Astrocyte (in vitro differentiated cells and primary cell): ENCODE results near the gene PRKG1. TPM values are rescaled to one million over a fixed set of nuclear protein-coding genes. Genes with fewer than 3 reads are reported as not detected.

ENCODE experiments used
- DNase-seq: peaks from one replicate; pipeline ENCODE4 v3.0.0-alpha.2; 2010; ENCODE audit warnings: low read depth
- FAIRE-seq: peaks from 2 replicates; lab custom pipeline; 2011; peaks lifted over from hg19 to GRCh38; lab: Jason Lieb, UNC
- H2AFZ ChIP-seq: 2 replicates; pipeline ENCODE4 v1.6.0; 2012; ENCODE audit warnings: low read depth, low read length, inconsistent platforms
- H3K27ac ChIP-seq: 2 replicates; pipeline ENCODE4 v1.5.1; 2011; ENCODE audit warnings: low read depth, low read length, inconsistent platforms
- H3K27me3 ChIP-seq: 2 replicates; pipeline ENCODE4 v1.6.0; 2011; ENCODE audit warnings: low read length, inconsistent platforms; ENCODE audit not compliant: insufficient read depth
- H3K36me3 ChIP-seq: 2 replicates; pipeline ENCODE4 v1.5.1; 2011; ENCODE audit warnings: low read length, inconsistent platforms; ENCODE audit not compliant: insufficient read depth
- H3K4me1 ChIP-seq: 2 replicates; pipeline ENCODE4 v1.5.1; 2011; ENCODE audit warnings: low read length, inconsistent platforms; ENCODE audit not compliant: insufficient read depth
- H3K4me2 ChIP-seq: 2 replicates; pipeline ENCODE4 v1.6.0; 2012; ENCODE audit warnings: low read length, inconsistent platforms
- H3K4me3 ChIP-seq: 2 replicates; pipeline ENCODE4 v1.5.1; 2011; ENCODE audit warnings: low read depth, mild to moderate bottlenecking, low read length, inconsistent platforms; ENCODE audit not compliant: insufficient read depth
- H3K79me2 ChIP-seq: 2 replicates; pipeline ENCODE4 v1.6.0; 2012; ENCODE audit warnings: mild to moderate bottlenecking, low read length, inconsistent platforms; ENCODE audit not compliant: insufficient read depth
- H3K9ac ChIP-seq: 2 replicates; pipeline ENCODE4 v1.6.0; 2012; ENCODE audit warnings: mild to moderate bottlenecking, low read length, inconsistent platforms
- H3K9me3 ChIP-seq: 2 replicates; pipeline ENCODE4 v1.5.1; 2012; ENCODE audit warnings: low read depth, mild to moderate bottlenecking, low read length, inconsistent platforms; ENCODE audit not compliant: insufficient read depth
- H4K20me1 ChIP-seq: 2 replicates; pipeline ENCODE4 v1.6.0; 2012; ENCODE audit warnings: low read length, inconsistent platforms; ENCODE audit not compliant: insufficient read depth
- H3K27ac Mint-ChIP-seq: one replicate; pipeline ENCODE4 v1.8.0; 2021; ENCODE audit warnings: mild to moderate bottlenecking, mixed read lengths; ENCODE audit not compliant: unreplicated experiment
- H3K27me3 Mint-ChIP-seq: one replicate; pipeline ENCODE4 v1.8.0; 2021; ENCODE audit warnings: low read depth, mixed read lengths; ENCODE audit not compliant: unreplicated experiment
- H3K36me3 Mint-ChIP-seq: one replicate; pipeline ENCODE4 v1.8.0; 2021; ENCODE audit warnings: low read depth, mixed read lengths; ENCODE audit not compliant: unreplicated experiment
- H3K4me1 Mint-ChIP-seq: one replicate; pipeline ENCODE4 v1.8.0; 2021; ENCODE audit warnings: low read depth, mixed read lengths; ENCODE audit not compliant: unreplicated experiment
- H3K4me3 Mint-ChIP-seq: one replicate; pipeline ENCODE4 v1.8.0; 2021; ENCODE audit warnings: mild to moderate bottlenecking, moderate library complexity, mixed read lengths; ENCODE audit not compliant: unreplicated experiment
- H3K9me3 Mint-ChIP-seq: one replicate; pipeline ENCODE4 v1.8.0; 2021; ENCODE audit warnings: mild to moderate bottlenecking, mixed read lengths; ENCODE audit not compliant: unreplicated experiment
- CTCF ChIP-seq: IDR thresholded peaks from 2 replicates; pipeline ENCODE4 v1.5.1; 2011; ENCODE audit warnings: low read depth, mild to moderate bottlenecking, inconsistent platforms, low read length, moderate library complexity; ENCODE audit not compliant: insufficient read depth
- EZH2 ChIP-seq: IDR thresholded peaks from 2 replicates; pipeline ENCODE4 v1.6.1; 2012; ENCODE audit warnings: mild to moderate bottlenecking, low read length, inconsistent platforms; ENCODE audit not compliant: insufficient read depth
- total RNA-seq: library from RNA; stranded (reverse); gene quantifications from 2 replicates; pipeline ENCODE4 v1.2.1, GENCODE V29; 2021

The PRKG1 gene
- total RNA-seq, 1 donor from 2014 or later: 3.1 TPM

- no peaks in the 10 kb centered on the region for H3K4me1 ChIP-seq
- no peak overlapping the region for H3K9ac ChIP-seq
- H3K36me3 Mint-ChIP-seq: no peaks in the 10 kb centered on the region
- H3K27me3 Mint-ChIP-seq: no peaks in the 10 kb centered on the region
- H3K27ac ChIP-seq: no peak overlapping the region
- H4K20me1 ChIP-seq: no peaks in the 10 kb centered on the region
- H3K4me3 Mint-ChIP-seq: no peak overlapping the region
- H3K27ac Mint-ChIP-seq: no peak overlapping the region
- FAIRE-seq: no peak
- no peak for DNase-seq
- H3K4me3 ChIP-seq: no peak overlapping the region
- H3K79me2 ChIP-seq: no peaks in the 10 kb centered on the region
- no peaks in the 10 kb centered on the region for H3K36me3 ChIP-seq
- H3K4me1 Mint-ChIP-seq: no peaks in the 10 kb centered on the region
- TF ChIP-seq EZH2 (no peak), CTCF (no peak)
- H3K27me3 ChIP-seq: no peaks in the 10 kb centered on the region
- no peaks in the 10 kb centered on the region for H3K9me3 Mint-ChIP-seq
- no peak overlapping the region for H2AFZ ChIP-seq
- H3K9me3 ChIP-seq: no peaks in the 10 kb centered on the region
- no peak overlapping the region for H3K4me2 ChIP-seq
Measured at GRCh38 chr10:51228714-51229100, 154.4 kb downstream of the PRKG1 start.

- Mint-ChIP-seq H3K36me3 (no peaks in the 10 kb centered on the region), H3K27ac (no peak overlapping the region), H3K4me1 (no peaks in the 10 kb centered on the region), H3K9me3 (no peaks in the 10 kb centered on the region), H3K4me3 (no peak overlapping the region), H3K27me3 (no peaks in the 10 kb centered on the region)
- H3K4me1 ChIP-seq: no peaks in the 10 kb centered on the region
- no peaks in the 10 kb centered on the region for H3K79me2 ChIP-seq
- H2AFZ ChIP-seq: no peak overlapping the region
- H3K27ac ChIP-seq: no peak overlapping the region
- H3K9ac ChIP-seq: no peak overlapping the region
- no peaks in the 10 kb centered on the region for H4K20me1 ChIP-seq
- H3K4me3 ChIP-seq: no peak overlapping the region
- no peak for TF ChIP-seq CTCF
- no peak for TF ChIP-seq EZH2
- no peaks in the 10 kb centered on the region for H3K9me3 ChIP-seq
- no peaks in the 10 kb centered on the region for H3K36me3 ChIP-seq
- H3K4me2 ChIP-seq: no peak overlapping the region
- no peak for FAIRE-seq
- DNase-seq: no peak
- no peaks in the 10 kb centered on the region for H3K27me3 ChIP-seq
Measured at GRCh38 chr10:51230887-51231585, 156.7 kb downstream of the PRKG1 start.

DNA sequence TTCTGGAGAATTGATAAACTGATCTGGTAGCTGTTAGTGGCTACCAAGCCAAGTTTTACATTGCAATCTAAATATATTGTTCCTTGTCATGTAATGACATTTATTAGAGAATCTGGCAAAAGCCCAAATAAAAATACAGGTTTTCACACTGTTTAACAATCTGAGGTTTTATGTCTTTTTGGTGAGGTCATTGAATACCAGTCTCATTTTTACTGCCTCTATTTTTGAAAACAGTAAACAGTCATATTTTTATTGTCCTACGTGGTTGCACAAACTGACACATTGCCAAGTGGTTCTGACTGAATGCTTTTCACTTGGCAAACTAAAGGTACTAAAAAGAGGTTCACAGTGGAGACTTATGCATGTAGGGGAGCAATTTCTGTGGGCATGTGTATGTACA, 157.5 kb downstream of the PRKG1 start:
- FAIRE-seq: no peak
- no peak overlapping the region for H3K4me3 Mint-ChIP-seq

More for the DNA sequence above, 157.5 kb downstream of the PRKG1 start:
- no peak for DNase-seq
- Histone ChIP-seq H3K79me2 (no peaks in the 10 kb centered on the region), H3K4me3 (no peak overlapping the region), H3K9me3 (no peaks in the 10 kb centered on the region), H2AFZ (no peak overlapping the region), H3K36me3 (no peaks in the 10 kb centered on the region), H3K9ac (no peak overlapping the region), H3K4me1 (no peaks in the 10 kb centered on the region), H4K20me1 (no peaks in the 10 kb centered on the region), H3K4me2 (no peak overlapping the region), H3K27ac (no peak overlapping the region), H3K27me3 (no peaks in the 10 kb centered on the region)
- H3K27ac Mint-ChIP-seq: no peak overlapping the region
- H3K27me3 Mint-ChIP-seq: no peaks in the 10 kb centered on the region
- no peaks in the 10 kb centered on the region for H3K9me3 Mint-ChIP-seq
- TF ChIP-seq EZH2 (no peak), CTCF (no peak)
- H3K36me3 Mint-ChIP-seq: no peaks in the 10 kb centered on the region
- H3K4me1 Mint-ChIP-seq: no peaks in the 10 kb centered on the region
